Smooth muscle cell (in vitro differentiated cells): Measurements from ENCODE around the gene SCN4B. TPM values are rescaled to one million over a fixed set of nuclear protein-coding genes. Genes with fewer than 3 reads are reported as not detected.

Experiments
- DNase-seq: peaks from one replicate; lab custom pipeline; 2025; ENCODE audit not compliant: unreplicated experiment; lab: John Stamatoyannopoulos, UW
- H2AFZ ChIP-seq: fragments of 200-600 bp; sonication (generic); 2 replicates; pipeline ENCODE4 v1.6.0; 2016; ENCODE audit warnings: antibody characterized with exemption, low read depth, mild to moderate bottlenecking
- H3F3A ChIP-seq: fragments of 200-600 bp; sonication (generic); 2 replicates; pipeline ENCODE4 v1.6.0; 2017; ENCODE audit warnings: antibody characterized with exemption, low read depth
- H3K27ac ChIP-seq: fragments of 200-600 bp; sonication (generic); 2 replicates; pipeline ENCODE4 v1.5.1; 2016; ENCODE audit warnings: low read depth, mild to moderate bottlenecking
- H3K27me3 ChIP-seq: fragments of 200-600 bp; sonication (generic); 2 replicates; pipeline ENCODE4 v1.6.1; 2016; ENCODE audit warnings: low read depth, mild to moderate bottlenecking
- H3K36me3 ChIP-seq: fragments of 200-600 bp; sonication (generic); 2 replicates; pipeline ENCODE4 v1.5.1; 2016; ENCODE audit warnings: low read depth
- H3K4me1 ChIP-seq: fragments of 200-600 bp; sonication (generic); 2 replicates; pipeline ENCODE4 v1.5.1; 2016; ENCODE audit warnings: low read depth
- H3K4me2 ChIP-seq: fragments of 200-600 bp; sonication (generic); 2 replicates; pipeline ENCODE4 v1.6.0; 2016; ENCODE audit warnings: mild to moderate bottlenecking
- H3K4me3 ChIP-seq: fragments of 200-600 bp; sonication (generic); 2 replicates; pipeline ENCODE4 v1.5.1; 2016; ENCODE audit warnings: mild to moderate bottlenecking
- H3K79me2 ChIP-seq: fragments of 200-600 bp; sonication (generic); 2 replicates; pipeline ENCODE4 v1.6.0; 2016; ENCODE audit warnings: low read depth, mild to moderate bottlenecking
- H3K9ac ChIP-seq: fragments of 200-600 bp; sonication (generic); 2 replicates; pipeline ENCODE4 v1.6.0; 2016; ENCODE audit warnings: low read depth
- H3K9me3 ChIP-seq: fragments of 200-600 bp; sonication (generic); replicated peaks from 2 replicates; pipeline ENCODE4 v1.5.1; 2016; ENCODE audit warnings: low read depth
- H4K20me1 ChIP-seq: fragments of 200-600 bp; sonication (generic); 2 replicates; pipeline ENCODE4 v1.6.0; 2016; ENCODE audit warnings: low read depth
- WGBS: methylation state at CpG from one replicate; pipeline ENCODE4 v1.1.7; 2016; ENCODE audit warnings: low lambda C conversion rate; 5-methylcytosine and 5-hydroxymethylcytosine counted together
- polyA plus RNA-seq: library from polyadenylated mRNA; unstranded; fragments of >200 nt; fragmentation: Nextera tagmentation; extraction: Ambion mirVana; gene quantifications from 2 replicates; pipeline ENCODE4 v1.2.1, GENCODE V29; 2016
- total RNA-seq: library from RNA; depleted of rRNA; stranded (reverse); fragments of >200 nt; gene quantifications from 2 replicates; pipeline ENCODE4 v1.2.3, GENCODE V29; 2014
- TF ChIP-seq, protein P1 (sequence below): fragments of 200-600 bp; sonication (generic); IDR thresholded peaks from 2 replicates; pipeline ENCODE4 v1.5.1; 2017; ENCODE audit warnings: borderline replicate concordance, mild to moderate bottlenecking, antibody characterized with exemption; ENCODE audit not compliant: insufficient read depth, poor library complexity, severe bottlenecking

SCN4B gene
- total and polyA plus RNA-seq, 2 experiments from 2014 or later, result not detected

DNA sequence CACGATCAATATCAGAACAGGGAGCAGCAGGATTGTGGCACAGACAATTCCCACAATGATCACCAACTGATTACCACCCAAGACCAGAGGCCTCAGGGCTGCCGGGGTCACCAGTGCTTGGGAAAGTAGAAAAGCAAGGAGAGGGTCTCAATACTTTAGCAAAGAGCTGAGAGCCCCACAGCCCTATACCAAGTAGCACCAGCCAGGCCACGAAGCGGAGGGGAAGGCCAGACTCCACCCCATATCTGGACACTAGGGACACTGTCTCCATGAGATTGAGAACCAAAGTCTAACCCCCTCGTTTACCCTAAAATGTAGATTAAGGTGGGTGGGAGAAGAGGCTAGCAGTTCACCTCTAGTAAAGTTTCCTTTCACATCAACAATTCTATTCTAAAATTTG is 47.9 kb upstream of the SCN4B start:
- WGBS, result 88% methylated on average over 5 of the region's 5 CpGs
- H3F3A ChIP-seq, result no peaks in the 10 kb centered on the region
- H3K27ac ChIP-seq, result no peak overlapping the region
- no peaks in the 10 kb centered on the region for H4K20me1 ChIP-seq
- no peaks in the 10 kb centered on the region for H3K4me1 ChIP-seq
- no peak for DNase-seq
- no peaks in the 10 kb centered on the region for H3K9me3 ChIP-seq
- no peaks in the 10 kb centered on the region for H3K36me3 ChIP-seq
- H3K27me3 ChIP-seq, result peaks cover 42% of the 10 kb centered on the region
- TF ChIP-seq, protein P1, sequence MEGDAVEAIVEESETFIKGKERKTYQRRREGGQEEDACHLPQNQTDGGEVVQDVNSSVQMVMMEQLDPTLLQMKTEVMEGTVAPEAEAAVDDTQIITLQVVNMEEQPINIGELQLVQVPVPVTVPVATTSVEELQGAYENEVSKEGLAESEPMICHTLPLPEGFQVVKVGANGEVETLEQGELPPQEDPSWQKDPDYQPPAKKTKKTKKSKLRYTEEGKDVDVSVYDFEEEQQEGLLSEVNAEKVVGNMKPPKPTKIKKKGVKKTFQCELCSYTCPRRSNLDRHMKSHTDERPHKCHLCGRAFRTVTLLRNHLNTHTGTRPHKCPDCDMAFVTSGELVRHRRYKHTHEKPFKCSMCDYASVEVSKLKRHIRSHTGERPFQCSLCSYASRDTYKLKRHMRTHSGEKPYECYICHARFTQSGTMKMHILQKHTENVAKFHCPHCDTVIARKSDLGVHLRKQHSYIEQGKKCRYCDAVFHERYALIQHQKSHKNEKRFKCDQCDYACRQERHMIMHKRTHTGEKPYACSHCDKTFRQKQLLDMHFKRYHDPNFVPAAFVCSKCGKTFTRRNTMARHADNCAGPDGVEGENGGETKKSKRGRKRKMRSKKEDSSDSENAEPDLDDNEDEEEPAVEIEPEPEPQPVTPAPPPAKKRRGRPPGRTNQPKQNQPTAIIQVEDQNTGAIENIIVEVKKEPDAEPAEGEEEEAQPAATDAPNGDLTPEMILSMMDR, result no peak
- H3K4me2 ChIP-seq, result no peak overlapping the region
- no peak overlapping the region for H2AFZ ChIP-seq
- H3K4me3 ChIP-seq, result no peak overlapping the region
- no peak overlapping the region for H3K9ac ChIP-seq
- H3K79me2 ChIP-seq, result no peaks in the 10 kb centered on the region

DNA sequence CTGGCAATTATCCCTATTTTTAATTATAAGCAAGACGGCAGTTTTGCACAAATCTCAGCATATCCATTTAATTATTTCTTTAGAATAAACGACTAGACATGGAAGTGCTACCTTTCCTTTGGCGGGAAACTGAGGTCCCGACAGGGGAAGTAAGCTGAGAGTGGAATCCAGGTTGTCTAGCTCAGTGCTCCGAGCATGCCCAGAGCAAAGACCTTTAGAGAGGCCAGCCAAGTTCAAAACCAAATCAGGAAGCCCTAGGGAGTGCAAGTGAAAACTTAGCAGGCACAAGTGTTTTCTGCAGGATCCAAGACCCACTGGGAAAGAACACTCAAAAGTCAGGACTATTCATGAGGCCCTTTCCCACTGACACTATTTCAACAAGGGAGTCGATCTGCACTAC is 46.5 kb upstream of the SCN4B start:
- no peaks in the 10 kb centered on the region for H4K20me1 ChIP-seq
- no peak overlapping the region for H3K4me2 ChIP-seq
- peaks cover 35% of the 10 kb centered on the region for H3K27me3 ChIP-seq
- H3K4me3 ChIP-seq, result no peak overlapping the region
- no peaks in the 10 kb centered on the region for H3F3A ChIP-seq
- no peak for DNase-seq
- no peak overlapping the region for H3K9ac ChIP-seq
- 84% methylated on average over 6 of the region's 6 CpGs for WGBS
- TF ChIP-seq, protein P1, result no peak
- no peaks in the 10 kb centered on the region for H3K4me1 ChIP-seq
- no peaks in the 10 kb centered on the region for H3K79me2 ChIP-seq
- H3K9me3 ChIP-seq, result no peaks in the 10 kb centered on the region
- no peaks in the 10 kb centered on the region for H3K36me3 ChIP-seq
- no peak overlapping the region for H3K27ac ChIP-seq
- H2AFZ ChIP-seq, result peak overlapping the region; percentile 46

DNA sequence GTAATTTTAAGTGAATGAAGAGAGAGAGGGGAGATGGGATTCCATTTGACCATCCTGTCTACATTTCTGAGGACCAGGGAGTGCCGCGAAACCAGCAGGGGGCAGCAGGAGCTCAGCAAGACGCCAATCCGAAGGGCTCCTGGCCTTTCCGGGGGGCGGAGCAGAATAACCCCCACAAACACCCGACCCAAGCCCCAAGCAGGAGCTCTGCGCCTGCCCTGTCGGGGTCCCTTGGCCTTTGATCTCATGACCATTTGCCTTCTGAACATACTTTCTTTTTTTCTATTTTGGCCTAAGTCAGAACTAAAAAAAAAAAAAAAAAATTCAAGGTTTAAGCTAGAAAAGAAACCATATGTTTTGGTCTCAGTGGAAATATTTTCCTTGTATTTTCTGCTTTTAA is 45.7 kb upstream of the SCN4B start:
- H2AFZ ChIP-seq, result peak overlapping the region; percentile 46
- DNase-seq, result peak; percentile 20
- peaks cover 31% of the 10 kb centered on the region for H3K27me3 ChIP-seq
- no peaks in the 10 kb centered on the region for H3K79me2 ChIP-seq
- 0% methylated on average over 9 of the region's 9 CpGs for WGBS
- H3K9me3 ChIP-seq, result no peaks in the 10 kb centered on the region
- H3K4me3 ChIP-seq, result peak overlapping the region; percentile 40
- no peaks in the 10 kb centered on the region for H3K36me3 ChIP-seq
- peak overlapping the region; percentile 83 for H3K4me2 ChIP-seq
- no peak overlapping the region for H3K27ac ChIP-seq
- no peak overlapping the region for H3K9ac ChIP-seq
- TF ChIP-seq, protein P1, result peak; percentile 97
- no peaks in the 10 kb centered on the region for H4K20me1 ChIP-seq
- no peaks in the 10 kb centered on the region for H3K4me1 ChIP-seq
- no peaks in the 10 kb centered on the region for H3F3A ChIP-seq

DNA sequence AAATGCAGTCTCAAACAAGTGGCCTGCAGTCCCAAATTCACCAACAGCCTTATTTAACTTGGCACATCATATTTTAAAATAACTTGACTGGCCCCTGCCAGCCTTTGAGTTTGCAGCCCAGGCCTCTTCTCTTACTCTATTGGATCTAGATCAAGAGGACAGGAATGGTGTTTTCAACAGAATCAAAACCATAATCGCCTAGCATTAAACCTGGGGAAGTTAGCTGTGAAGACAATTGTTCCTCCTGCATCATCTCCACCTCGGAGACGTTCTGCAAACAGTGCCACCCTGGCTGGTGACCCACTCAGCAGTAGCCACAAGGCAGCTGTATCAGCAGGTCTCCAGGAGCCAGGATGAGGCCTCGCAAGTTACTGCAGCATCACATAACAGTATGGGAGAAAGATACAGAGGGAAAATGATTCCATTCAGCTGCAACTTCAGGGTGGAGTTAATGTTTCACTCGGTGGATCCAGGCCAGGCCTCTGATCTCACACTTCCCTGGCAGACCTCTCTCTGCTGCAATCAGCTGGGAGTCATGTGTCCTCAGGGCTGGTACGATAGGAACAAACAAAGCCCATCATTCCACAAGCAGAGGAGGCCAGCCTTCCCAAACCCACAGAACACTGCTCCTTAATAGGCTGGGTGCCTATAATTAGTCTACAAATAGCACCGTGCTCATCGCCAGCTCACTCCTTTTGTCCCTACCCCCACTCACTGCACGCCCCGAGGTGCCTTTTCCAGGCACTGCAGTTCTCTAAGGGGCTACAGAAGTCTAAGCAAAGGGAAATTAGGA is 42.4 kb upstream of the SCN4B start:
- H3K9ac ChIP-seq, result no peak overlapping the region
- peaks cover 10% of the 10 kb centered on the region for H3K27me3 ChIP-seq
- DNase-seq, result no peak
- no peaks in the 10 kb centered on the region for H3K9me3 ChIP-seq
- TF ChIP-seq, protein P1, result no peak
- H4K20me1 ChIP-seq, result no peaks in the 10 kb centered on the region
- no peak overlapping the region for H3K27ac ChIP-seq
- H3K4me1 ChIP-seq, result no peaks in the 10 kb centered on the region
- no peaks in the 10 kb centered on the region for H3F3A ChIP-seq
- no peak overlapping the region for H2AFZ ChIP-seq
- WGBS, result 58% methylated on average over 10 of the region's 10 CpGs
- H3K36me3 ChIP-seq, result no peaks in the 10 kb centered on the region
- no peak overlapping the region for H3K4me3 ChIP-seq
- no peak overlapping the region for H3K4me2 ChIP-seq
- H3K79me2 ChIP-seq, result no peaks in the 10 kb centered on the region
